ENCODE results near the gene MISP3. TPM values are rescaled to one million over a fixed set of nuclear protein-coding genes. Genes with fewer than 3 reads are reported as not detected.

MISP3 gene
- total and polyA plus RNA-seq, 9 of the 15 experiments (the other 6 are each of a cell fraction or from before 2014, with no cell fraction given): 0.25 to 5.6 (median 1.6) TPM

- TF ChIP-seq ZMIZ1 (IDR thresholded peaks at IDR 0.05; ENCODE audit: low read depth in 2 of 2, low read length in 2 of 2) (no peak), SUPT5H (IDR thresholded peaks at IDR 0.05) (no peak), NCOA2 (IDR thresholded peaks at IDR 0.05; ENCODE audit: partially characterized antibody in 2 of 2) (no peak), CTCF (IDR thresholded peaks at IDR 0.05 in 2 of 3, conservative IDR thresholded peaks at IDR 0.05 in 1 of 3; ENCODE audit: insufficient read depth in 2 of 3, low read depth in 1 of 3, low read length in 3 of 3) (peak; percentile 61 to 65 (median 63)), ZNF766 (CRISPR knock-in tag; conservative IDR thresholded peaks at IDR 0.05) (no peak)
Observed at GRCh38 chr19:14097532-14098151, 25.1 kb downstream of the MISP3 start (continued).
